EL (cell line): ENCODE data around the gene CLDN20.
"Not testable (repeated sequence)": the region's sequence is repeated elsewhere in the genome, so short reads cannot be mapped to it uniquely, and the experiment has no call there.

Experiments
- DNase-seq: peaks from one replicate; pipeline ENCODE4 v3.0.0-alpha.2; 2016

Gene CLDN20

GRCh38 chr6:155263373-155264063 is at the start of gene CLDN20:
TSS of gene CLDN20 (plus strand) at chr6:155264013. CDS start at chr6:155275720, 11,707 bp downstream.
- no peak for DNase-seq

DNA sequence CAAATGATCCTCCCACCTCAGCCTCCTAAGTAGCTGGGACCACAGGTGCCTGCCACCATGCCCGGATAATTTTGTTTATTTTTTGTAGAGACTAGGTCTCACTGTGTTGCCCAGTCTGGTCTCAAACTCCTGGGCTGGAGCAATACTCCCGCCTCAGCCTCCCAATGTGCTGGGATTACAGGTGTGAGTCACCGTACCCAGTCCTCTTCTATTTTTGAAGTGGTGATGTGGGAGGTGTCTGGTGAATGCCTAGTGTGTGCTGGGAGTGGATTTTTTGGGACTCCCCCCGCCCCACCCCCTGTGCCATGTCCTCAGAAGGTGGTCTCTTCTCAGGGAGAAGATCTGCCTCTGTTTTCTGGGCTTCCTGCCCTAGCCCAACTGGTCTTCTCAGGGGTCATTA is 47.9 kb upstream of the CLDN20 start:
- no peak for DNase-seq

GRCh38 chr6:155216312-155217046 is 47.3 kb upstream of the CLDN20 start:
- no peak for DNase-seq

DNA sequence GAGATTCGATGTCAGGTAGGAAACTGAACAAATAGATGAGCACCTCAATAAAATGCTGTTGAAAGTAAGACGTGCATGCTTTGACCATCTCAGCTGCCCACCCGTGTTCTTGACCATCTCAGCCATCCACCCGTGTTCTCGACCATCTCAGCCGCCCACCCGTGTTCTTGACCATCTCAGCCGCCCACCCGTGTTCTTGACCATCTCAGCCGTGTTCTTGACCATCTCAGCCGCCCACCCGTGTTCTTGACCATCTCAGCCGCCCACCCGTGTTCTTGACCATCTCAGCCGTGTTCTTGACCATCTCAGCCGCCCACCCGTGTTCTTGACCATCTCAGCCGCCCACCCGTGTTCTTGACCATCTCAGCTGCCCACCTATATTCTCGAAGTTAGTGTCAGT is 45.1 kb upstream of the CLDN20 start:
- DNase-seq = not testable (repeated sequence)

DNA sequence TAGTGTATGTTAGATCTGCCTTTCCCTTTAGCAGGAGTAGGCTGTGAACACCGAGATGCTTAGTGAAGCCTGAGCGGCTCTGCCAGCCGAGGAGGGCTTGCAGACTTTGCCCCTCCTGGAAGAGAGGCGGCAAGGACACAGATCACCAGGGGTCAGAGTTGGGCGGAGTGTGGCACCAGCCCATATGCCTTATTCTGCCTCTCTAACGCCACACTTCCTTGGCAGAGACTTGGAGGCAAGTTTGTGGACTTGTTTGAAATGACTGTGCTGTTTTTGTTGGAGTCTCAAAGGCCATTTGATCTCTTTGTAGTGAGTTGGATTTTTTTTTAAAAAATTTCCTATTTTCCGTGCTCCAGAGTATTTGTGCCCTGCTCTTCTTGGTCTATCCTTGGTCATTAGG is 44.5 kb upstream of the CLDN20 start:
- DNase-seq = no peak

DNA sequence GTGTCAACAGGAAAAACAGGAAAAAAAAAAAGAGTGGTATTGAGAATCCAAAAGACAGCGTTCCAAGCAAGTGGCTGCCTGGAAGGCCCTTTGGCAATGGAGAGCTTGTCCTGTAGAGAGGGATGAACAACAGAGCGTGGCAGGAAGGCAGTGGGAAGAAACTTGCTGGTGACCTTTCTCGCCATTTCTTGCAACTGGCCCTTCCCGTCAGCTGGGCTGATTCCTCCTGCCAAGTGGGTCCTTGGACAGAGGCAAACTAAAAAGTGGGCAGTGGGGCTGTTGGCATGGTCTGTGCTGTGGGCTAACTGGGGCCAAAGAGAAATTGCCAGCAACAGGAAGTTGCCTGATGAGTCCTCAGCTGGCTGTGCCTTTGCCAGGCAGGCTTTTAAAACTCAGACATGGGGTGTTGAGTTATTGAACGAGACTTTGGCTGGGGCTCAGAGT is 43.9 kb upstream of the CLDN20 start:
- no peak for DNase-seq

- DNase-seq = no peak
Measured at GRCh38 chr6:155221086-155221485, 42.7 kb upstream of the CLDN20 start.

- DNase-seq = no peak
Measured at GRCh38 chr6:155222506-155222905, 41.3 kb upstream of the CLDN20 start.

DNA sequence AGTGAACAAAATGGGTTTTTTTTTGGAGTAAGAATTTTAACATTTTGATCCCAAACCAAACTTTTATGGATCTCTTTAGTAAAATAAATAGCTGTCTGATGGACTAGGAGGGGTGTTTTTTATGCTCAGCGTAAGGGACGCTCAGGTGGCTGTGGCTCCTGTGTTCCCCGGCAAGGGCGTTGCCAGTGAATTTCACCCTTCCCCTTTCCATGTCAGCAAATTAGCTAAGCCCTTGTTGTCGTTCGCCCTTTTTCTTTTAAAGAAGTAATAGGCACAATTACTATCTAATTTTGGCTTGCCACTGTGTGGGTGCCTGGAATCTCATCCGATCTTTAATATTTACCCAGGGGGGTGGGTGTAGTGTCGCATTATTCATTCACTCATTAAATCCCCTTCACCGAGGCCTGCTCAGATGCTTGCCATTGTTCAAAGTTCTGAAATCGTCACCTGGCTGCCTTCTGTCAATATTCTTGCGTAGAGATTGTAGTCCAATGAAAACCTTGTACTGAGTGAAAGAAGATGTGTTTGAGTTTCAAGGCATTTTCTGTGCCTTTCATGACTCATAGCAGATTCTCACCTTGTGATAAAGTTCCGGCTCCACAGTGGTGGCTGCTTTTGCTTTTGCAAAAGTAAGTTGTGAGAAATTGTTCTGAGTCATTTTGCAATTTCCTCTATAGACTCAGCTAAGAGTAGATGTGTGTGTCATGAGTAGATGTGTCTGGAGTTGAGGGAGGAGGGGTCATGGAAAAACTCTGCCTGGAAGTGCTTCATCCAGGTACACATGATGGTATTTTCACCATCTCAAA is 40.0 kb upstream of the CLDN20 start:
- DNase-seq = peak; percentile 81

DNA sequence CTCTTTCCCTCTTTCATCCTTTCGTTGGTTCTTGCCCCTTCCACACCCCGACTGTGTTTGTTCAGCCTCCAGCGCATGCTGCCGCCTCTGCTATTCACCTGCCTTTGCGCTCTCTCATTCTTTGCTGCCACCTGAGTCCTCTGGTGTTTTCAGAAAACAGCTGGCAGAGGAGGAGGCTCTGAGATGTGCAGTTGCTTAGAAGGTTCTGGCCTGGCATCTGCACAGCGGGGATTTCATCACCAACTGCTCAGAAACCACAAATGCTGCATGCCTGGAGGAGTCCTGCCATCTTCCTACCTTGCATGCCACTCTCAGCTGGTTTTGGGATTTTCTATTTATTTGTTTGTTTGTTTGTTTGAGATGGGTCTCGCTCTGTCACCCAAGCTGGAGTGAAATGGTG is 39.2 kb upstream of the CLDN20 start:
- DNase-seq = no peak

DNA sequence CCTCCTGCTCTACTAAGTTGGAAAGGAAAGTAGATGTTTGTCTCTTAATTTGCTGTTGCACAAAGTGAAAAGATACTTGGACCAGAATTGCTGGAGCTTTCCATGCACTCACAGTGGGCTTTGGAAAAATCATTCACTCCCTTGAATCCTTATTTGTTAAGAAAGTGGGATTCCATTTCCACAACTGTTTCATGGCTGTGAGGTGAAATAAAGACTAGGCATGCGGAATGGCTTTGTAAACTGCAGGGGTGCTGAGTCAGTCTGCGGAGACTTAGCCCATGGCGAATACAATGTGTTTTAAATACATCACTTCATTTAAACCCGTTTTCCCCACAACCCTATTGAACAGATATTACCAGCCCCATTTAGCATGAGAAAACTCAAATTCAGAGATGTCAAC is 36.8 kb upstream of the CLDN20 start:
- DNase-seq = no peak

DNA sequence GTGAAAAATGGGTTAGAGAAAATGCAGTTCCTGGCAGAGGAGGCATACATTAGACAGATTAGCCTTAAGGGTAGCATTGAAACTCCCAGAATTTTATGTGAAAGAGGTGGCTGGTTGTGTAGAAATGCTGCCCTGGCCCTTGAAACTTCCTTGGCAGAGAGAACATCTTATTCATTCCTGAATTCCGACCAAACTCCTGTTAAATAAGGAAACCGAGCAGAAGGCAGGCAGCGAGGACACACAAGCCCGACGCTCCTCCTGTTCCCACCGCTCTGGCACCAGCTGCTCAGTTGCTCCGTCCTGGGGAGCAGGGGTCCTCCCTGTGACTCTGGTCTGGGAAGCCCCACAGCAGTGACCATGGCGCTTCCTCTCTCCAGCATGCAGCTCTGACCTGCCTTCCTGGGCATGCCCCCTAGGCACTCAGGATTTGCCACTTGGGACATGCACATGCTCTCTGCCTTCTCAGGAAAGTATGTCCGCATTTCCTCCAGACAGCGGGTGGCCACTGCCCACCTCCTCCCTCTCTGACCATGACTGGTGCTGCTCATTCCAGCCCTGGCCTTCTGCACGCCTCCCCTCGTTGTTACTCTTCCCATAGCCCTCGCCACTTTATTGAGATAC is 35.2 kb upstream of the CLDN20 start:
- no peak for DNase-seq

GRCh38 chr6:155230975-155231374 is 32.8 kb upstream of the CLDN20 start:
- not testable (repeated sequence) for DNase-seq

GRCh38 chr6:155232848-155233247 is 31.0 kb upstream of the CLDN20 start:
- no peak for DNase-seq

GRCh38 chr6:155234167-155234566 is 29.6 kb upstream of the CLDN20 start:
- no peak for DNase-seq

DNA sequence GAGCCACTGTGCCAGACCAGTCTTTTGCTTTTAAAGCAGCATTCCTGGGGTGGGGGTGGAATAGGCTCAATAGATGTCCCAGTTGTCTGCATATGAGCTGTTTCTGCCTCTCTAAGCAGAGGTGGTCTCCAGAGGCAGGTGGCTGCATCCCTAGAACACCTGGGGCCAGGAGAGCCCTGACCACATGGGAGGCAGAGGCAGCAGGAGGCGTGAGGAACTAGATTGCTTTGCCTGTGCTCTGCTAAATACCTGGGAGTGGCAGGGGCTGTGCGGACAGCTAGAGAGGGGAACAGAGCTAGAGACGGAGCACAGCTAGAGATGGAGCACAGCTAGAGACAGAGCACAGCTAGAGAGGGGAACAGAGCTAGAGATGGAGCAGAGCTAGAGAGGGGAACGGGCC is 29.1 kb upstream of the CLDN20 start:
- no peak for DNase-seq

DNA sequence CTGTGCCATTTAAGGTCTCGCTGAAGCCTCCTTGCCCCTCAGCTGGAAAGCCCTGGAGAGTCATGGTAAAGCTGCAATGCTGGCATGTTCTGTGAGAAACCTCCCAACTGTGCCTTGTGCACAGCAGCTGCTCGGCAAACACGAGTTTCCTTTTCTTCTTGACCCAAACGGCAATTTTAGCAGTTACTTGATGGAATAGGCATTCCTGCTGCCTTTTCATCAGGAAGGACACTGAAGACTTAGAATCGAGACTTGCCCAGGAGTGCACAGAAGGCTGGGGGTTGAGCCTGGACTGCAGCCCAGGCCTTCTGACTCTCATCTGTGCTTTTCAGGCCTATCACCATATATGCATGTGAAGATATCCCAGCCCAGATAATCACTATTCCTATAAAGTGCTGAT is 28.7 kb upstream of the CLDN20 start:
- no peak for DNase-seq

DNA sequence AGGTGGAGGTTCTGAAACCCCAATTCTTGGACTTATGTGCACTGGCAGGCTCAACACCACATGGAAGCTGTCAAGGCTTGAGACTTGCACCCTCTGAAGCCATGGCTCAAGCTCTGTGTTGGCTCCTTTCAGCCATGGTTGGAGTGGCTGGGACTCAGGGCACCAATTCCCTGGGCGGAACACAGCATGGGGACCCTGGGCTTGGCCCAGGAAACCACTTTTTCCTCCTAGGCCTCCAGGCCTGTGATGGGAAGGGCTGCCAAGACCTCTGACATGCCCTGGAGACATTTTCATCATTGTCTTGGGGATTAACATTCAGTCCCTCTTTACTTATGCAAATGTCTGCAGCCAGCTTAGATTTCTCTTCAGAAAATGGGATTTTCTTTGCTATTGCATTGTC is 26.2 kb upstream of the CLDN20 start:
- no peak for DNase-seq

GRCh38 chr6:155240905-155241600 is 22.8 kb upstream of the CLDN20 start:
- no peak for DNase-seq

DNA sequence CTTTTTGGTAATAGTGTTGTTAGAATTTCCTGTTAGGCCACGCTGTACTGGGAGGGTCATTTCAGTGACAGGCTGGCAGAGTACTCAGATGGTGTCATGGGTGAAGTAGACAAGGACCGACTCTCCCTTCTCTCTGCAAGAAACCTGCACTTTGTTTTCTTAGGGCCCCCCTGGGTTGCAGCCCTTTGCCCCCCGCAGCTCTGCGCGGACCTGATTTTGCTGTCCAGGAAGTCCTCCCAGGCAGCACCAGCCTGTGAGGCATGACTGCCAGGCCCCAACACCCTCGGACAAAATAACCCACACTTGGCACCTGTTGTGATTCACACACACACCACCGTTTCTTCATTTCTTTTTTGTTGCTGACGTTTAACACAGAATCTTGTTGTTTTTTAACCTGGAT is 21.8 kb upstream of the CLDN20 start:
- DNase-seq = no peak

DNA sequence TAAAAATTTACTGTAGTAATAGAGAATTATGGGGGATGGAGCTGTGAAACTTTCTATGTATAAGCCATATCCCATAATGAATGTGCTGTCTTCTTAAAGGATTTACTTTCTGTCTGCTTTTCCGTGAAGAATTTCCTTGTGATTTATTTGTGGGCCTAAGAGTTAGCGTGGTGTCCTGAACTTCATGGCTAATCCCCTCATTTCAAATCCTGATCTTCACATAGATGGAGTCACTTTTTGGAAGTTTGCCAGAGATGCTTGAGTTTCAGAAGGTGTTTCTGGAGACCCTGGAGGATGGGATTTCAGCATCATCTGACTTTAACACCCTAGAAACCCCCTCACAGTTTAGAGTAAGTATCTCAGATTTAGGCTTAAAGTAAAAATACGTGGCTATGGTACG is 19.4 kb upstream of the CLDN20 start:
- no peak for DNase-seq

DNA sequence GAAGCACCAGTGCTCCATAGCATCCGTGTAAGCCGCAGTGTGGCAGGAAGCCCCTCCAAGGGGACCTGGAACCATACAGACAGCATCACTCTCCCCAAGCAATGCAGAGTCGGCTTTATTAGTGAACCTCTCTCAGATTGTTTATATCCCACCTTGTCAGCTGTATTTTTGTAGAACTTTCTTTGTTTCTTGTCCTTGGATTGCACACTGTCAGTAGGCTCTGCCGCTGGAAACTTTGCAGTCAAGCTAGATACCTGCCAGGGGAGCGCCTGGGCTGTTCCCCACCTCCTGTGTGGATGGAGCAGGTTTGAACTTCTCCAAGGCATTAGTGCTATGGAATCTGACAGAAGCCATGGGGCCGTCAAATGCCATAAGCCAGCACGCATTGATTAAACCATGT is 18.6 kb upstream of the CLDN20 start:
- no peak for DNase-seq

DNA sequence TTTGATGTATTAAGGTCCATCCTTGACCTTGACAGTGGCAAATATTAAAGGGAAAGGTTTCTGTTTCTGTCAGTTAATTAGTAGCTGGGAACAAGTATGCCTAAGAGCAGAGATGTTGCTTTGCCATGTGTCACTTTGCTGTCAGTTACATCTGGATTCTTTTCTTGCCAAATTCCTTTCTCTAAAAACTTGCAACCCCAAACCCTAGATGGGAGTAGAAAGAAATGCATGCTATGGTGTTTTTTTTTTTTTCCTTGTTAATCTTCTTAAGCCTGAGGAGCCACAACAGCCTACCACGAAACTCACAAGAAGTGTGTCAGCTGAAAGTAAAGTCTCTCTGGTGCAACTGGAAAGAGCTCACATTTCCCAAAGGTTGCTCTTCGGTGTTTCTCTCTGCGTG is 18.0 kb upstream of the CLDN20 start:
- DNase-seq = peak; percentile 20
